Naive thymus-derived CD4-positive, alpha-beta T cell (primary cell): ENCODE data around the gene LEKR1. TPM values are rescaled to one million over a fixed set of nuclear protein-coding genes. Genes with fewer than 3 reads are reported as not detected.

Experiments used
- ATAC-seq: fragments of 150-1000 bp; cut with Tn5 transposase; 2 replicates; pipeline ENCODE4 v1.10.0; 2021; ENCODE audit warnings: mild to moderate bottlenecking, moderate library complexity
- CTCF ChIA-PET: fragments of 350-600 bp; sonication (Branson Sonifier 250); formaldehyde crosslinking; loops from one replicate; lab custom pipeline; 2021; ENCODE audit warnings: antibody characterized with exemption; lab: Charles Lee
- POLR2A ChIA-PET: fragments of 350-600 bp; sonication (Branson Sonifier 250); formaldehyde crosslinking; loops from one replicate; lab custom pipeline; 2021; ENCODE audit warnings: antibody characterized with exemption, inconsistent platforms; lab: Charles Lee
- DNase-seq, 9 donors: peaks; one replicate each; pipeline versions ENCODE4 v3.0.0 to v3.0.0-alpha.2; 2020 to 2022; ENCODE audit warnings: mixed read lengths in 1 of 9
- H3K27ac ChIP-seq: one replicate; pipeline ENCODE4 v1.7.0; 2013; ENCODE audit warnings: mild to moderate bottlenecking, low read depth, low read length, moderate library complexity
- H3K27me3 ChIP-seq, 2 donors: one replicate each; pipeline ENCODE4 v1.7.0; 2013; ENCODE audit warnings: low read length in 2 of 2, mild to moderate bottlenecking in 2 of 2, moderate library complexity in 2 of 2; ENCODE audit not compliant: control insufficient read depth in 2 of 2, insufficient read depth in 2 of 2
- H3K36me3 ChIP-seq, 3 experiments: 1 replicate in 2 of 3; 2 replicates in 1 of 3; pipeline ENCODE4 v1.7.0; 2013; ENCODE audit warnings: low read length in 3 of 3, mild to moderate bottlenecking in 3 of 3, moderate library complexity in 1 of 3; ENCODE audit not compliant: insufficient read depth in 3 of 3, control insufficient read depth in 2 of 3
- H3K4me1 ChIP-seq, 2 donors: one replicate each; pipeline ENCODE4 v1.7.0; 2013; ENCODE audit warnings: low read length in 2 of 2, mild to moderate bottlenecking in 2 of 2, moderate library complexity in 1 of 2; ENCODE audit not compliant: control insufficient read depth in 2 of 2, insufficient read depth in 2 of 2
- H3K4me3 ChIP-seq: 2 replicates; pipeline ENCODE4 v1.7.0; 2013; ENCODE audit warnings: mild to moderate bottlenecking, low read length
- H3K9me3 ChIP-seq, 3 experiments: 1 replicate in 2 of 3; 2 replicates in 1 of 3; pipeline ENCODE4 v1.7.0; 2013; ENCODE audit warnings: low read length in 3 of 3; ENCODE audit not compliant: control insufficient read depth in 2 of 3
- H3K27ac Mint-ChIP-seq, 9 donors: one replicate each; pipeline ENCODE4 v1.8.0; 2020 to 2022; ENCODE audit warnings: mixed read lengths in 9 of 9, mild to moderate bottlenecking in 8 of 9, moderate library complexity in 5 of 9, inconsistent platforms in 2 of 9
- H3K27me3 Mint-ChIP-seq, 5 donors: one replicate each; pipeline ENCODE4 v1.8.0; 2021 to 2022; ENCODE audit warnings: mixed read lengths in 5 of 5, mild to moderate bottlenecking in 1 of 5
- H3K36me3 Mint-ChIP-seq, 5 donors: one replicate each; pipeline ENCODE4 v1.8.0; 2020 to 2022; ENCODE audit warnings: mixed read lengths in 5 of 5, mild to moderate bottlenecking in 3 of 5, inconsistent platforms in 1 of 5
- H3K4me1 Mint-ChIP-seq, 7 donors: one replicate each; pipeline ENCODE4 v1.8.0; 2020 to 2022; ENCODE audit warnings: mixed read lengths in 7 of 7, mild to moderate bottlenecking in 3 of 7, inconsistent platforms in 1 of 7
- H3K4me3 Mint-ChIP-seq, 10 donors: one replicate each; pipeline ENCODE4 v1.8.0; 2020 to 2022; ENCODE audit warnings: mild to moderate bottlenecking in 10 of 10, mixed read lengths in 10 of 10, moderate library complexity in 6 of 10, inconsistent platforms in 2 of 10
- H3K9me3 Mint-ChIP-seq, 11 donors: one replicate each; pipeline ENCODE4 v1.8.0; 2020 to 2022; ENCODE audit warnings: mixed read lengths in 11 of 11, mild to moderate bottlenecking in 4 of 11, inconsistent platforms in 1 of 11, moderate library complexity in 1 of 11
- intact Hi-C, 2 donors: fragments of 100-400 bp; cut with micrococcal nuclease; formaldehyde crosslinking; loops; one replicate each; pipeline ENCODE4 v1.15.1; 2023
- polyA plus RNA-seq, 2 donors: library from polyadenylated mRNA; unstranded; fragments of 300-500 nt; fragmentation: Illumina TruSeq; gene quantifications; one replicate each; pipeline ENCODE4 v1.2.3, GENCODE V29; 2021
- total RNA-seq, 6 experiments: library from RNA in 5 of 6; stranded (reverse) in 5 of 6; gene quantifications; 1 replicate in 5 of 6; 2 replicates in 1 of 6; pipeline ENCODE4 v1.2.3 and lab custom pipeline; 2021 to 2026

Gene LEKR1
- total and polyA plus RNA-seq, 7 experiments from 2014 or later, result 0.19 to 5.1 (median 0.81) TPM

- H3K9me3 ChIP-seq, result no peaks in the 10 kb centered on the region
- H3K27me3 Mint-ChIP-seq, result peaks cover 0 to 11% (median 5%) of the 10 kb centered on the region in 5 donors
- peaks cover 0 to 7% (median 0%) of the 10 kb centered on the region in 11 donors for H3K9me3 Mint-ChIP-seq
- no peaks in the 10 kb centered on the region for H3K27me3 ChIP-seq
- intact Hi-C loops, result no loop called here
- ChIA-PET CTCF (interaction anchor here (1.3 to 2.0 kb wide), 3 partner anchors 9 to 46 kb away, joined by 3 to 8 read pairs (median 4); no protein-coding TSS in a partner anchor), POLR2A (interaction anchor here (0.6 to 6.2 kb wide), 4 partner anchors 26 to 417 kb away, joined by 3 to 49 read pairs (median 23); partner anchors contain the start of gene TIPARP)
- H3K4me1 Mint-ChIP-seq, result peaks cover 11 to 69% (median 23%) of the 10 kb centered on the region in 7 donors
- peaks cover 11 to 26% of the 10 kb centered on the region in 2 donors for H3K4me1 ChIP-seq
- DNase-seq, result no peak
- no peak for ATAC-seq
- H3K36me3 ChIP-seq, result no peaks in the 10 kb centered on the region
- peak overlapping the region in 1 of 10 donors; percentile 6 for H3K4me3 Mint-ChIP-seq
- H3K4me3 ChIP-seq, result no peak overlapping the region
- H3K36me3 Mint-ChIP-seq, result peaks cover 0 to 6% (median 0%) of the 10 kb centered on the region in 5 donors
- no peak overlapping the region for H3K27ac ChIP-seq
- peak overlapping the region in 4 of 9 donors; percentile 34 to 97 (median 94) for H3K27ac Mint-ChIP-seq
Measured at GRCh38 chr3:157091083-157091833, 265.1 kb downstream of the LEKR1 start.

- Mint-ChIP-seq H3K4me1 (peaks cover 11 to 61% (median 23%) of the 10 kb centered on the region in 7 donors), H3K4me3 (no peak overlapping the region), H3K9me3 (peaks cover 0 to 7% (median 0%) of the 10 kb centered on the region in 11 donors), H3K36me3 (peaks cover 0 to 6% (median 0%) of the 10 kb centered on the region in 5 donors), H3K27ac (peak overlapping the region in 1 of 9 donors; percentile 44), H3K27me3 (peaks cover 0 to 11% (median 5%) of the 10 kb centered on the region in 5 donors)
- ATAC-seq (no peak), DNase-seq (no peak)
- Histone ChIP-seq H3K36me3 (no peaks in the 10 kb centered on the region), H3K9me3 (no peaks in the 10 kb centered on the region), H3K27ac (no peak overlapping the region), H3K4me1 (peaks cover 11 to 24% of the 10 kb centered on the region in 2 donors), H3K27me3 (no peaks in the 10 kb centered on the region), H3K4me3 (no peak overlapping the region)
- CTCF ChIA-PET, result interaction anchor here (0.6 to 2.0 kb wide), 4 partner anchors 10 to 611 kb away, joined by 3 to 8 read pairs (median 4); no protein-coding TSS in a partner anchor
- intact Hi-C loops, result no loop called here
- POLR2A ChIA-PET, result no interaction called here
Measured at GRCh38 chr3:157092230-157092629, 266.1 kb downstream of the LEKR1 start.

GRCh38 chr3:157093096-157093495, 266.9 kb downstream of the LEKR1 start:
- Mint-ChIP-seq H3K27ac (no peak overlapping the region), H3K4me3 (no peak overlapping the region), H3K4me1 (peaks cover 11 to 55% (median 20%) of the 10 kb centered on the region in 7 donors), H3K27me3 (peaks cover 0 to 6% (median 5%) of the 10 kb centered on the region in 5 donors), H3K36me3 (peaks cover 0 to 6% (median 0%) of the 10 kb centered on the region in 5 donors), H3K9me3 (peaks cover 0 to 7% (median 0%) of the 10 kb centered on the region in 11 donors)
- ChIA-PET CTCF (interaction anchor here (2.0 kb wide), 1 partner anchor 11 kb away, joined by 8 read pairs; no protein-coding TSS in a partner anchor), POLR2A (interaction anchor here (0.9 kb wide), 1 partner anchor 30 kb away, joined by 3 read pairs; no protein-coding TSS in a partner anchor)
- intact Hi-C loops, result no loop called here
- H3K27ac ChIP-seq, result no peak overlapping the region
- no peak overlapping the region for H3K4me3 ChIP-seq
- no peaks in the 10 kb centered on the region for H3K9me3 ChIP-seq
- H3K36me3 ChIP-seq, result no peaks in the 10 kb centered on the region
- H3K4me1 ChIP-seq, result peaks cover 11 to 23% of the 10 kb centered on the region in 2 donors
- no peak for DNase-seq
- no peak for ATAC-seq
- H3K27me3 ChIP-seq, result no peaks in the 10 kb centered on the region

- no peak overlapping the region for H3K27ac ChIP-seq
- H3K36me3 ChIP-seq, result no peaks in the 10 kb centered on the region
- Mint-ChIP-seq H3K4me3 (no peak overlapping the region), H3K27me3 (peaks cover 0 to 6% (median 4%) of the 10 kb centered on the region in 5 donors), H3K9me3 (peaks cover 0 to 7% (median 0%) of the 10 kb centered on the region in 11 donors), H3K36me3 (peaks cover 0 to 6% (median 0%) of the 10 kb centered on the region in 5 donors), H3K4me1 (peaks cover 9 to 57% (median 12%) of the 10 kb centered on the region in 7 donors), H3K27ac (no peak overlapping the region)
- H3K4me1 ChIP-seq, result peaks cover 9 to 15% of the 10 kb centered on the region in 2 donors
- CTCF ChIA-PET, result no interaction called here
- no peaks in the 10 kb centered on the region for H3K27me3 ChIP-seq
- intact Hi-C loops, result no loop called here
- H3K4me3 ChIP-seq, result no peak overlapping the region
- DNase-seq (no peak), ATAC-seq (no peak)
- POLR2A ChIA-PET, result no interaction called here
- H3K9me3 ChIP-seq, result no peaks in the 10 kb centered on the region
Measured at GRCh38 chr3:157094301-157094700, 268.1 kb downstream of the LEKR1 start.

- no peak for DNase-seq
- Mint-ChIP-seq H3K27ac (peak overlapping the region in 1 of 9 donors; percentile 28), H3K36me3 (peaks cover 0 to 6% (median 0%) of the 10 kb centered on the region in 5 donors), H3K9me3 (peaks cover 0 to 7% (median 0%) of the 10 kb centered on the region in 11 donors), H3K4me3 (no peak overlapping the region), H3K27me3 (peaks cover 0 to 6% (median 4%) of the 10 kb centered on the region in 5 donors), H3K4me1 (peaks cover 4 to 57% (median 6%) of the 10 kb centered on the region in 7 donors)
- no peaks in the 10 kb centered on the region for H3K36me3 ChIP-seq
- no peak for ATAC-seq
- no peak overlapping the region for H3K27ac ChIP-seq
- no peak overlapping the region for H3K4me3 ChIP-seq
- ChIA-PET POLR2A (no interaction called here), CTCF (interaction anchor here (0.6 kb wide), 2 partner anchors 27 to 54 kb away, joined by 3 read pairs; no protein-coding TSS in a partner anchor)
- peaks cover 3 to 9% of the 10 kb centered on the region in 2 donors for H3K4me1 ChIP-seq
- no peaks in the 10 kb centered on the region for H3K9me3 ChIP-seq
- intact Hi-C loops, result no loop called here
- no peaks in the 10 kb centered on the region for H3K27me3 ChIP-seq
Measured at GRCh38 chr3:157094751-157095480, 268.8 kb downstream of the LEKR1 start.
